HG03460 (cell line): ENCODE measurements around the gene SEC22B.
"Not testable (repeated sequence)": the region's sequence is repeated elsewhere in the genome, so short reads cannot be mapped to it uniquely, and the experiment has no call there.

Source experiments
- ATAC-seq: cut with Tn5 transposase; IDR thresholded peaks from one replicate; pipeline ENCODE4 v1.9.1; 2021; ENCODE audit not compliant: unreplicated experiment

SEC22B gene

GRCh38 chr1:120117371-120118177 is 58.7 kb downstream of the SEC22B start:
- peak; percentile 58 for ATAC-seq

- not testable (repeated sequence) for ATAC-seq
These were observed 60.2 kb downstream of the SEC22B start for GRCh38 chr1:120116094-120116493.

DNA sequence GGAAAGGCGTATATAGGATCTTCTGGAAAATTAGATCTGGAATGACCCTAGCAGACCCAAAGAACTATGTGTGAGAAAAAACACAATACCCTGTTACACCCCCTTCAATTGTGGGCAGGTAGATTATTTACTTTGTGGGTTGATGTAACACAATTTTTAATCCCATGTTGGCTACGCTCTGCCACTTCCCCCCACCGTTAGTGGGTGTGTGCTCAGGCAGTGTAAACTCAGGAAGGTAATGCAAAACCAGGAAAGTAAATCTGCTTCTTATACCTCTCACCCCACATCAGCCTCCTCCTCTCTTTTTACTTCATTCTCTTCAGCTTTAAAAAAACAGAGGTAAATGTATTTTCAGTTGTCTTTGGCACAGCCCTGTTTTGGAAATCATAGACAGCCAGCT is 63.2 kb downstream of the SEC22B start:
- not testable (repeated sequence) for ATAC-seq

DNA sequence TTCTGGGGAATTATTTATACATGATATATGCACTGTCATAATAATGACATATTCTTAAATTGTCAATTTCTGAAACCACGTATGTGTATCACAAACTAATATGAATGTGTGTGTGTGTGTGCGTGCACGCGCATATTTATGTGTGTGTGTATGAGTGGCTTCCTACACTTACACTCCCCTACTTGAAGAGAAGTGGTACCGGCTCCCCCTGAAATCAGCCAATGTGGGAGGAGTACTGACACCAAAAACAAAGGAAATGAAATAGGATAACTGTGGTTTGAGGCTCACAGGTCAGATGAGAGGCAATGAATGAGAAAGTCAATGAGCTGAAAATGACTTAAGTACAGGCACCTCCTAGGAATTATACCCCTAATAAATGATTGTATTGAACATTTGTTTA is 64.1 kb downstream of the SEC22B start:
- not testable (repeated sequence) for ATAC-seq

GRCh38 chr1:120111771-120112170 is 64.5 kb downstream of the SEC22B start:
- not testable (repeated sequence) for ATAC-seq

DNA sequence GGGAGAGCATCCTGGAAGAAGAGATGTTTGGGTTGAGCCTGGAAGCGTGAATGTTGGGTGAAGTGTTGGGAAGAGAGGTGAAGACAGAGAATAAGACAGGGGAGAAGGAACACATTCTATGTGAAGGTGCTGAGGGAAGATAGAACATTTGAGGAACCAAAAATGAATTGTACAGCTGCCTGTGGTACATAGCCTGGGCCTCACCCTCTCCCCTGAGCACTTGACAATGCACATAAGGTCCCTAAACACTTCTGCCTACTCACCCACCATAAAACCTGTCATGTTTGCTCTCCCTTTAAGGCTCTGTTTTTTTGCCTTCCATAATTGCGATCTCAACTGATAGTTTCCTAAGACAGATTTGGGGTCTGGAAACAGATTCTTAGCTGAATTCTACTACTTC is 65.3 kb downstream of the SEC22B start:
- ATAC-seq, result not testable (repeated sequence)

DNA sequence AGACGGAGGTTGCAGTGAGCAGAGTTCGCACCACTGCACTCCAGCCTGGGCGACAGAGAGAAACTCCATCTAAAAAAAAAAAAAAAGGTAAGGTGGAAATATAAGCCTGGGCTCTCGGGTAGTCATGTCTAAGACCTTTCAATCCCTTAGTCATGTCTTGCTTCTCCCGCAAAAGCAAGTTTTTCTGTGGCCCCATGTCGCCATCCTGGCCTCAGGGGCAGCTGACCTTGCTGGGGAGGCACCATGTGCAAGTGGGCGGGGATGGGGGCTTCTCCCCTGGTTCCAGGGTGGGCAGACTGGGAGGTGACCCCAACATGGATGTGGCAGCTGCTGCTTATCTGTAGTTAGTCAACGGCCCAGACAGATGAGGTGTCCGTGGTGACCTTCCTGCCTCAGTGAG is 66.7 kb downstream of the SEC22B start:
- not testable (repeated sequence) for ATAC-seq

DNA sequence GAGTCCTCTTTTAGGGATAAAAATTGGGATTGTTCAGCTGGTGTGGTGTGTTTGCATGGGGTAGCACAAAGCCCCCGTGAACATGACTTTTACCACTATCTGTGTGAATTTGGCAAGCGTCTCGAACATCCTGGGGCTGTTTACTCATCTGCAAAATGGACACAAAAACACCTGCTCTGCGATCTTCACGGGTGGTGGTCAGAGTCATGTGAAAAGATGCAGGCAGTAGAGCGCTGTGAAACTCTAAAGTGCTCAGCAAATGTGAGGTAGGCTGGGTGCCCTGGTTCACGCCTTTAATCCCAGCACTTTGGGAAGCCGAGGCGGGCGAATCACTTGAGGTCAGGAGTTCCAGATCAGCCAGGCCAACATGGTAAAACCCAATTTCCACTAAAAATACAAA is 67.1 kb downstream of the SEC22B start:
- ATAC-seq, result not testable (repeated sequence)

DNA sequence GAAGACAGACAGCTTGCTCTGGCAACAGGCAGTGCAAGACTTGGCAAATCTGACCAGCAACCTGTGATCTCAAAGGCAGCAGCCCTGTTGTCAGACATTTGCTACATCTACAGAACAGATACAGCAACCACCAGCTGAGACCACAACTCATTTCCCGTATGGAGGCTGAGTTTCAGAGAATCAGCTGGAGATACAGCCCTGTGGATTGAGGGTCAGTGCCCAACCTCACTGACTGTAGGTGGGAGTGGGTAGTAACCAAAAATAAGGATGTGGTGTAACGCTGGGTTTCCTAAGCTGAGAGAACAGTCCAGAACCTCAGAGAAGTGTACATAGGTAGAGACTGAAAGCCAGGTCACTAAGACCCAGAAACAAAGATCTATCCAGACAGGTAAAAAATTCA is 71.0 kb downstream of the SEC22B start:
- ATAC-seq, result not testable (repeated sequence)

- not testable (repeated sequence) for ATAC-seq
These were observed 72.6 kb downstream of the SEC22B start for GRCh38 chr1:120103768-120104167.

DNA sequence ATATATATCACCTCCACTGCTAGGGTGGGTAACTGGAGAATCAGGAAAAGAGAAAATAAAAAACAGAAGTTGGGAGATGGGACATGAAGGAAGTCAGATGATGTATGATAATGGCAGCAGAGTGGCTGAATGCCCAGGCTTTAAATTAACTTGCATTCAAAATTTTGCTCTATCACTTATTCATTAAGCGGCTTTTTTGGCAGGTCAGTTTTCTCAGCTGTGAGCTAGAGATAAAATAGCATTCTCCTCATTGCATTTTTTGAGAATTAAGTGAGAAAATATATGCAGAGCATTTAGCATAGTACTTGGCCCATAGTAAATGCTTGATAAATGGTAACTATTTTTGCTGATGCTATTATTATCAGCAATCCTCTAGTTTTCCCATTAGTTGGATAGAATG is 74.7 kb downstream of the SEC22B start:
- not testable (repeated sequence) for ATAC-seq
